Glutamatergic neuron (in vitro differentiated cells): ENCODE results near the gene SYT17. TPM values are rescaled to one million over a fixed set of nuclear protein-coding genes. Genes with fewer than 3 reads are reported as not detected.
A peak's percentile ranks its signal among the peaks of the same experiment; 100 is the strongest.

Source experiments
- DNase-seq: peaks from one replicate; pipeline ENCODE4 v3.0.0; 2022
- H3K27ac Mint-ChIP-seq: one replicate; pipeline ENCODE4 v1.8.0; 2020; ENCODE audit warnings: mild to moderate bottlenecking, mixed read lengths, inconsistent platforms; ENCODE audit not compliant: unreplicated experiment
- H3K27me3 Mint-ChIP-seq: one replicate; pipeline ENCODE4 v1.8.0; 2020; ENCODE audit warnings: mild to moderate bottlenecking, moderate library complexity, mixed read lengths, inconsistent platforms; ENCODE audit not compliant: unreplicated experiment
- H3K36me3 Mint-ChIP-seq: one replicate; pipeline ENCODE4 v1.8.0; 2020; ENCODE audit warnings: mild to moderate bottlenecking, mixed read lengths, inconsistent platforms; ENCODE audit not compliant: unreplicated experiment
- H3K4me1 Mint-ChIP-seq: one replicate; pipeline ENCODE4 v1.8.0; 2020; ENCODE audit warnings: mild to moderate bottlenecking, low read depth, mixed read lengths, inconsistent platforms; ENCODE audit not compliant: unreplicated experiment
- H3K4me3 Mint-ChIP-seq: one replicate; pipeline ENCODE4 v1.8.0; 2020; ENCODE audit warnings: mild to moderate bottlenecking, mixed read lengths, inconsistent platforms; ENCODE audit not compliant: unreplicated experiment
- H3K9me3 Mint-ChIP-seq: one replicate; pipeline ENCODE4 v1.8.0; 2020; ENCODE audit warnings: mild to moderate bottlenecking, moderate library complexity, mixed read lengths, inconsistent platforms; ENCODE audit not compliant: unreplicated experiment
- CTCF ChIP-seq: fragments of 200-600 bp; sonication (generic); IDR thresholded peaks from one replicate; pipeline ENCODE4 v1.5.0; 2021; ENCODE audit not compliant: partially characterized antibody, unreplicated experiment
- total RNA-seq: library from RNA; stranded (reverse); fragmentation: NEBNext Ultra II Directional; extraction: Animal tissue kit (Norgen Biotek cat#: 25700); gene quantifications from one replicate; pipeline ENCODE4 v1.2.1, GENCODE V29; 2021; ENCODE audit not compliant: unreplicated experiment

The SYT17 gene
- total RNA-seq, 1 donor from 2014 or later: 10.0 TPM

DNA sequence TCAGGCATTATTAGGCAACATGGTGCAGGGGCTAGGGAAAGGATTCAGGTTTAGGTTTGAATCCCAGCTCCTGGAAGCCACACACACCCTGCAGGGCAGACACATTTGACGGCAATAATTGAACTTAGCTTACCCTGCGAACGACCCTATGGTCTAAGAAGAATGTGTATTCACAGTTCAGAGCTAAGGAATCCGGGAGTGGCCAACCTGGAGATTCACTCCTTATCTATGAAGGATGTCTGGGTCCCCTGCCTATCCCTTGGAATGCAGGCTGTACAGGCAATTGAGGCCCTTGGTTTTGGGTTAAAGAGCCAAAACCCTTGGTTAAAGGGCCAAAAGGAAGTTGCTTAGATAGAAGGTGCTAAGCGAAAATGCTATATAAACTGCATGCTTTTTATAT lies 2.9 kb upstream of the SYT17 start:
- Mint-ChIP-seq H3K27me3 (peaks cover 3% of the 10 kb centered on the region), H3K9me3 (no peaks in the 10 kb centered on the region), H3K4me1 (peaks cover 3% of the 10 kb centered on the region), H3K4me3 (no peak overlapping the region), H3K36me3 (no peaks in the 10 kb centered on the region), H3K27ac (no peak overlapping the region)
- no peak for TF ChIP-seq CTCF
- no peak for DNase-seq

DNA sequence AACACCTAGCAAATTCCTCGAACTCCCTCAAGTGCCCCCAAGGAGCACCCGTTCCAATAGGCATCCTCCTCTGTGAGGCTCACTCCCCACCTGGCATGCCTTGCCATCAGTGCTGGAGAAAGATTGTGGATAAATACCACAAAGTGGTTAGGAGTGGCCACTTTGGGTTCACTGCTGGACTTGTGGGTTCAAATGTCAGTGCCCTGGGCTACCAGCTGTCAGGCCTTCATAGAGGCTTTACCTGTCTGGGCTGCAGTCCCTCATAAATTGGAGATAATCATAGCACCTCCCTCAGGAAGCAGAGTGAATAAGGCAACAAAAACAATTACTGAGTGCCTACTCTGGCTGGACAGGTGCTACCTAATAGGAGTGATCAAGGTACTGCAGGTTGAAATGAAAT lies 1.5 kb upstream of the SYT17 start:
- Mint-ChIP-seq H3K4me3 (no peak overlapping the region), H3K9me3 (no peaks in the 10 kb centered on the region), H3K36me3 (no peaks in the 10 kb centered on the region), H3K4me1 (peaks cover 3% of the 10 kb centered on the region), H3K27ac (no peak overlapping the region), H3K27me3 (peaks cover 3% of the 10 kb centered on the region)
- no peak for DNase-seq
- no peak for TF ChIP-seq CTCF

DNA sequence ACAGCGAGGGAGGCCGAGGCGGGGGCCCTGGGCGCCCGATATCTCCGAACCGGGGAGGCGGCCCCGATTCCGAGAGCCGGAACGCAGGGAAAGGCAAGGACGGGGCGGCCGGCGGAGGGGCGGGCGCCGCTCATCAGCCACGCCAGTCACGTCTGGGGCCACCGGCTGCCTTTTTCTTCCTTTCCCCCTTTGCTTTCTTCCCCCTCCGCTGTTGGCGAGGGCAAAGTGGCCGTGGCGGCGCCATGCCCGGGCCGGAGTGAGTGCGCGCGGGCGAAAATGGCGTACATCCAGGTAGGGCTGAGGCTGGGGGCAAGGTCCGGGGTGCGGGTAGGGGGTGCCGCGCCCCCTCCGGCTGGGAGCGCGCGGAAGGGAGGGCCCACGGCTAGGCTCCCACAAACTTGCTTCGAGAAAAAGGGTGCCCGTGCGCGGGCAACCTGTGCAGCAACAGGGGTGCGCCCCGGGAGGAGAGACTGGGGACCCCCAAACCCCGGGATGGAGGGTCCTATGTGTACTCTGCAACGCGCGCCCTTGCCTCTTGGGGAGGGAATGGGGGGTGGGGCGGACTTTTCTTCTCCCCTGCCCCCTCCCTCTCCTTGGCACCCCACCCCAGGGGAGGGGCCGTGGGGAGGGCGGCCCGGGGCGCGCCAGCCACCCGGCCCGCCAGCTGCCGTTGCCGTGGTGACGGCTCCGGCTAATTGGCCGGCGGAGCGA lies 486 bp downstream of the SYT17 start:
- H3K36me3 Mint-ChIP-seq: no peaks in the 10 kb centered on the region
- H3K4me3 Mint-ChIP-seq: peak overlapping the region; percentile 80
- H3K4me1 Mint-ChIP-seq: peaks cover 15% of the 10 kb centered on the region
- peak; percentile 53 for DNase-seq
- no peak for TF ChIP-seq CTCF
- H3K27ac Mint-ChIP-seq: no peak overlapping the region
- peaks cover 6% of the 10 kb centered on the region for H3K27me3 Mint-ChIP-seq
- no peaks in the 10 kb centered on the region for H3K9me3 Mint-ChIP-seq

DNA sequence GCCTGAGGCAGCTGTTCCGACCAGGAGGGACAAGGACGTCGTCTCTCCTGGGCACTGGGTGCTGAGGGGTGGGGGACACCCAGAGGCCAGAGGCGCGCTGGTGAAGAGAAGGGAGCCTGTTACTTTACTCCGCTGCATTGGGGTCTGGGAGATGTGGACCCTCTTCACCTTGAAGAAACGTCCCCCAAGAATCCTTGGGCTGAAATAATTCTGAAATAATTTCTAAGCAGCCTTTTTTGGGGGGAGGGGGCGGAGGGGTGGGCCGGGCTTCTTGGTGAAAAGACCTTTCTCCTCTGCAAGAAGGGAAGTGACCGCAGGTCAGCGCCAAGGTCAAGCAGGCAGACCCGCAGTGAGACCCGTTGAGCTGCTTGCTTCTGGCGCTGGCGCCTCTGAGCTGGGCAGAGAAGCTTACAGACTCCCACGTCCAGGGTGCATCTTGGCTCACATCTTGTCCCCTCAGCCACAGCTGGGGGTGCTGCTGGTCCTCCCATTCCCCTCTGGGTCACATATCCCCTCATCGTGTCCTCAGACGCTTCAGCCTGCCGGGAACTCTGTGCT lies 1.1 kb downstream of the SYT17 start:
- Mint-ChIP-seq H3K4me1 (peaks cover 21% of the 10 kb centered on the region), H3K36me3 (no peaks in the 10 kb centered on the region), H3K4me3 (peak overlapping the region; percentile 87), H3K9me3 (no peaks in the 10 kb centered on the region), H3K27me3 (peaks cover 7% of the 10 kb centered on the region), H3K27ac (no peak overlapping the region)
- DNase-seq: peak; percentile 39
- no peak for TF ChIP-seq CTCF

DNA sequence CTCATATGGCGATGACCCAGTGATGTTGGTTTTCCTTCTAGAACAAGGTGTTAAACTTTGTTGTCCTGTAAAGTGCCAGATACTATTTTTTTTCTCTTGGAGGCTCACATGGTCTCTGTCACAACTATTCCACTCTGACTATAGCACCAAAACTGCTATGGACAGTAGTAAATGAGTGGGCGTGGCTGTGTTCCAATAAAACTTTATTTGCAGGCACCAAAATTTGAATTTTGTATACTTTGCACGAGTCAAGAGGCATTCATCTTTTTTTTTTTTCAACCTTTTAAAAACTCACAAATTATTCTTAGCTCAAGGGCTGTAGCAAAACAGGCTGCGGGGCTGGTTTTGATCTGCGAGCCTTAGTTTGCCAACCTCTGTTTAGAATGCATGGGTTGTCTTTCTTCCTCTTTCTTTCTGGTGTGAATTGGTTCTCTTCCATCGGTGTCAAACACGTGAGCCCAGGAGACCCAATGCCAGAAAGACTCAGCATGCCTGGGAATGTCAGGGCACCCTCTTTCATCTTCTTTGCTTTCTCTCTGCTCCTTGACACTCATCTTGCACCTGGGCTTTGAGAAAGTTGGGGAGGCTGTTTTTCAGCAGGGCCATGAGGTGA lies 2.1 kb downstream of the SYT17 start:
- peaks cover 21% of the 10 kb centered on the region for H3K4me1 Mint-ChIP-seq
- peak overlapping the region; percentile 4 for H3K27ac Mint-ChIP-seq
- H3K9me3 Mint-ChIP-seq: no peaks in the 10 kb centered on the region
- peak overlapping the region; percentile 87 for H3K4me3 Mint-ChIP-seq
- peaks cover 7% of the 10 kb centered on the region for H3K27me3 Mint-ChIP-seq
- H3K36me3 Mint-ChIP-seq: no peaks in the 10 kb centered on the region
- DNase-seq: no peak
- no peak for TF ChIP-seq CTCF
